ENCODE data around the gene TEX50.
A peak's percentile ranks its signal among the peaks of the same experiment; 100 is the strongest.
"Not testable (repeated sequence)": the region's sequence is repeated elsewhere in the genome, so short reads cannot be mapped to it uniquely, and the experiment has no call there.

Gene TEX50

GRCh38 chr1:173666646-173667045 lies 31.5 kb downstream of the TEX50 start:
- peak; percentile 45 for DNase-seq

- peak; percentile 59 for DNase-seq
Measured at GRCh38 chr1:173669491-173669941, 34.4 kb downstream of the TEX50 start, which contains the start of gene ANKRD45. ANKRD45 (minus strand) TSS chr1:173669851; CDS start chr1:173659418, 10,433 bp downstream.

GRCh38 chr1:173674496-173674895 lies 39.4 kb downstream of the TEX50 start:
- not testable (repeated sequence) for DNase-seq

DNA sequence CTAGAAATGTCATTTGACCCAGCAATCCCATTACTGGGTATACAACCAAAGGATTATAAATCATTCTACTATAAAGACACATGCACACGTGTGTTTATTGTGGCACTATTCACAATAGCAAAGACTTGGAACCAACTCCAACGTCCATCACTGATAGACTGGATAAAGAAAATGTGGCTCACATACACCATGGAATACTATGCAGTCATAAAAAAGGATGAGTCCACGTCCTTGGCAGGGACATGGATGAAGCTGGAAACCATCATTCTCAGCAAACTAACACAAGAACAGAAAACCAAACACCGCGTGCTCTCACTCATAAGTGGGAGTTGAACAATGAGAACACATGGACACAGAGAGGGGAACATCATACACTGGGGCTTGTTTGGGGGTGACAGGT lies 45.0 kb downstream of the TEX50 start:
- not testable (repeated sequence) for DNase-seq

DNA sequence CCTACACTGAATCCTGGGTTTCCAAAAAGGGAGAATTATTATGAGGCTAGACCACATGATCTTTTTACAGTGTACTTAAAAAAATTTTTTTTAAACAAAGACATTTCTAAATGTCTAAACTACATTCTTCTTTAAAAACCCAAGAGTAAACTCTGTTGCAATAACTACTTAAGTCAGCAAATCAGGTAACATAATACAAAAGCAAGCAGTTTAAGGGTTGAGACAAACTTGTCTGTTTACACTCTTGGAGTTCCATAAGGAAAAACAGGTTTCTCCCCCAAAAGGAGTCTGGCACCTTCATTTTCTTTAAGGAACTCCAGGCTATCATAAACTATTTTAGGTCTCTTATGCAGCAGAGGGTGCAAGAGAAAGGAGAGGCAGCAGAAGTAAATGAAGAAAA lies 47.0 kb downstream of the TEX50 start:
- DNase-seq: no peak

DNA sequence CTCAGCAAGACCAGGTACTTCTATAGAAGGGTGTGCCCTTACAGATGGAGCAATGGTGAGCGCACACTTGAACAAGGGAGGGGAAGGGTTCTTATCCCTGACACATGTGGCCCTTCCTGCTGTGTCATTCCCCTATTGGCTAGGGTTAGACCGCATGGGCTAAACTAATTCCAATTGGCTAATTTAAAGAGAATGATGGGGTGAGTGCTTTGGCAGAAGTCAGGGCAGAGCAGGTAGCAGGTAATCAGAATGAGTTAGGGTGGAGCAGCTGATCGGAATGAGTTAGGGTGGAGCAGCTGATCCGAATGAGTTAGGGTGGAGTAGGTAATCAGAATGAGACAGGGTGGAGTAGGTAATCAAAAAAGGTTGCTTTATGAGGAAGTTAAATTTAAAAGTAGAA lies 48.7 kb downstream of the TEX50 start:
- not testable (repeated sequence) for DNase-seq

DNA sequence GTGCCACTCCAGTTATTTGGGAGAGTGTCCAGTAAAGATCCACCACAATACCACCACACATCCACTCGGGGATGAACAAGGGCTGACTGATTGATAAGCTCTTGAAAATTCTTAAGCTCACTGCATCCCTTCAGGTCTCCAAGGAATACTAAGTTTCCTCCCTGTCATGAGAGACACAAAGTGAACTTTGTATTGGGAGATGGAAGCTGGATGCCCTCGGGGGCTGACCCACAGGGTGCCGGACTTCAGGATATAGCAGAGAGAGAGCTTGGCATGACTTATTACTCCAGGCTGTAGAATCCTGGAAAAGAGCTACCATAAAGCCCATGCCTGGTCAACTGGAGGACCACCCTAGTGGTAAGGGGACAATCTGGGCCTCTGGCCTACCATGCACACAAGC lies 50.0 kb downstream of the TEX50 start:
- not testable (repeated sequence) for DNase-seq

Data from fibroblast of skin of right biceps (primary cell).